Activated CD8-positive, alpha-beta memory T cell treated with anti-CD3 and anti-CD28 coated beads, Interleukin-2, amount 50 U/mL, for 48 hours (primary cell): ENCODE measurements around the gene ZNF439.
"Not testable (repeated sequence)": the region's sequence is repeated elsewhere in the genome, so short reads cannot be mapped to it uniquely, and the experiment has no call there.

Experiments used
- DNase-seq: peaks from one replicate; pipeline ENCODE4 v3.0.0-alpha.2; 2020

Gene ZNF439

GRCh38 chr19:11872624-11873023, 24.1 kb downstream of the ZNF439 start:
- DNase-seq = no peak

- DNase-seq = no peak
These were observed 25.2 kb downstream of the ZNF439 start for GRCh38 chr19:11873762-11874161.

- DNase-seq = peak; percentile 75
These were observed 31.3 kb downstream of the ZNF439 start for GRCh38 chr19:11879687-11880266.

- DNase-seq = no peak
These were observed 32.1 kb downstream of the ZNF439 start for GRCh38 chr19:11880598-11880997.

- DNase-seq = peak; percentile 74
These were observed 32.8 kb downstream of the ZNF439 start for GRCh38 chr19:11881151-11881800.

- no peak for DNase-seq
These were observed 34.1 kb downstream of the ZNF439 start for GRCh38 chr19:11882606-11883005.

- no peak for DNase-seq
These were observed 38.7 kb downstream of the ZNF439 start for GRCh38 chr19:11887234-11887610.

GRCh38 chr19:11887611-11888531, 39.3 kb downstream of the ZNF439 start, which contains the start of gene ZNF69:
Gene ZNF69, plus strand, starts transcription at chr19:11887782. Its CDS starts 142 bp downstream, at chr19:11887924.
- peak; percentile 83 for DNase-seq

GRCh38 chr19:11889901-11890300, 41.4 kb downstream of the ZNF439 start:
- DNase-seq = not testable (repeated sequence)

GRCh38 chr19:11890634-11891033, 42.1 kb downstream of the ZNF439 start:
- DNase-seq = no peak

GRCh38 chr19:11894851-11895250, 46.3 kb downstream of the ZNF439 start:
- DNase-seq = no peak

GRCh38 chr19:11902228-11902627, 53.7 kb downstream of the ZNF439 start:
- DNase-seq = no peak

GRCh38 chr19:11905928-11906327, 57.4 kb downstream of the ZNF439 start:
- no peak for DNase-seq

- not testable (repeated sequence) for DNase-seq
These were observed 63.4 kb downstream of the ZNF439 start for GRCh38 chr19:11911937-11912336.

- DNase-seq = not testable (repeated sequence)
These were observed 66.0 kb downstream of the ZNF439 start for GRCh38 chr19:11914417-11915051.
